ENCODE measurements around the gene CCDC34.

Gene CCDC34

DNA sequence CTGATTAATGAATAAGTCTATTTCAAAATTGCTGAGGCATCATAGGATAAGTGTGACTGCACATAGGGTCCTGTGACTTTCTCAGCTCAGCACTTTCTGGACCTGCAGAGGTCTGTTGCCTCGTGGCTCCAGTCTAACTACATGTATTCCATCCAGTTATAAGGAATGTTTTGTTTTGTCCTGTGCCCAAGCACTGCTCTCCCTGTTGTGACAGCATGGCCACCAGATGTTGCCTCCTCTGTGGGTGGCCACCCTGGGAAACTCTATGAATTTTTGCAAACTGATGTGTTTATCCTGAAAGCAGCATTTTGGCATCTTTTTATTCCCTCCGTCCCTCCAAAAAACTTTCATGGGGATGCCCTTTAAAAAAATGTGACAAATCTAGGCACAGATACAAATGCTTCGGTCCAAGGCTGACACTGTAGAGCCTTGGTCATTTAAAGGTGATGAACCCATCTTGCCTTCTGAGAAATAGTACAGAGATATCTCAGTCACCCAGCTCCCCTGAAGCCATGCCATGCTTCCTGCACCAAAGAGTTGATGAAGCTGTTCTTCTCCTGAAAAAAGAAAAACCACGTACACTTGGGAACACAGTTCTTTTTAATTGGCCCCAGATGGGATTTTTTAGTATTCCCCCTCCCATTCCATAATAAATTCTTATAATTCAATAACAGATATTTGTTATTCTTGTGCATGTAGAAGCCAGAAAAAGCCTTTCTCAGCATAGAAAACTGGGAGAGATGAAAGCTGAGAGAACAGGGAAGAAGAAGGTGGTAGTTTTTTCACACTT lies 72.6 kb downstream of the CCDC34 start:
- H3K27ac ChIP-seq (replicated peaks), result no peak overlapping the region
- TF ChIP-seq, protein P1, sequence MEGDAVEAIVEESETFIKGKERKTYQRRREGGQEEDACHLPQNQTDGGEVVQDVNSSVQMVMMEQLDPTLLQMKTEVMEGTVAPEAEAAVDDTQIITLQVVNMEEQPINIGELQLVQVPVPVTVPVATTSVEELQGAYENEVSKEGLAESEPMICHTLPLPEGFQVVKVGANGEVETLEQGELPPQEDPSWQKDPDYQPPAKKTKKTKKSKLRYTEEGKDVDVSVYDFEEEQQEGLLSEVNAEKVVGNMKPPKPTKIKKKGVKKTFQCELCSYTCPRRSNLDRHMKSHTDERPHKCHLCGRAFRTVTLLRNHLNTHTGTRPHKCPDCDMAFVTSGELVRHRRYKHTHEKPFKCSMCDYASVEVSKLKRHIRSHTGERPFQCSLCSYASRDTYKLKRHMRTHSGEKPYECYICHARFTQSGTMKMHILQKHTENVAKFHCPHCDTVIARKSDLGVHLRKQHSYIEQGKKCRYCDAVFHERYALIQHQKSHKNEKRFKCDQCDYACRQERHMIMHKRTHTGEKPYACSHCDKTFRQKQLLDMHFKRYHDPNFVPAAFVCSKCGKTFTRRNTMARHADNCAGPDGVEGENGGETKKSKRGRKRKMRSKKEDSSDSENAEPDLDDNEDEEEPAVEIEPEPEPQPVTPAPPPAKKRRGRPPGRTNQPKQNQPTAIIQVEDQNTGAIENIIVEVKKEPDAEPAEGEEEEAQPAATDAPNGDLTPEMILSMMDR (IDR thresholded peaks at IDR 0.05; ENCODE audit: insufficient read depth, low read length), result no peak
- TF ChIP-seq GABPA (IDR thresholded peaks at IDR 0.05; ENCODE audit: low read depth) (no peak), POLR2AphosphoS5 (IDR thresholded peaks at IDR 0.05; ENCODE audit: low read depth) (no peak), SPI1 (IDR thresholded peaks at IDR 0.05; ENCODE audit: borderline replicate concordance, low read depth) (no peak)
- TF ChIP-seq, protein P2, sequence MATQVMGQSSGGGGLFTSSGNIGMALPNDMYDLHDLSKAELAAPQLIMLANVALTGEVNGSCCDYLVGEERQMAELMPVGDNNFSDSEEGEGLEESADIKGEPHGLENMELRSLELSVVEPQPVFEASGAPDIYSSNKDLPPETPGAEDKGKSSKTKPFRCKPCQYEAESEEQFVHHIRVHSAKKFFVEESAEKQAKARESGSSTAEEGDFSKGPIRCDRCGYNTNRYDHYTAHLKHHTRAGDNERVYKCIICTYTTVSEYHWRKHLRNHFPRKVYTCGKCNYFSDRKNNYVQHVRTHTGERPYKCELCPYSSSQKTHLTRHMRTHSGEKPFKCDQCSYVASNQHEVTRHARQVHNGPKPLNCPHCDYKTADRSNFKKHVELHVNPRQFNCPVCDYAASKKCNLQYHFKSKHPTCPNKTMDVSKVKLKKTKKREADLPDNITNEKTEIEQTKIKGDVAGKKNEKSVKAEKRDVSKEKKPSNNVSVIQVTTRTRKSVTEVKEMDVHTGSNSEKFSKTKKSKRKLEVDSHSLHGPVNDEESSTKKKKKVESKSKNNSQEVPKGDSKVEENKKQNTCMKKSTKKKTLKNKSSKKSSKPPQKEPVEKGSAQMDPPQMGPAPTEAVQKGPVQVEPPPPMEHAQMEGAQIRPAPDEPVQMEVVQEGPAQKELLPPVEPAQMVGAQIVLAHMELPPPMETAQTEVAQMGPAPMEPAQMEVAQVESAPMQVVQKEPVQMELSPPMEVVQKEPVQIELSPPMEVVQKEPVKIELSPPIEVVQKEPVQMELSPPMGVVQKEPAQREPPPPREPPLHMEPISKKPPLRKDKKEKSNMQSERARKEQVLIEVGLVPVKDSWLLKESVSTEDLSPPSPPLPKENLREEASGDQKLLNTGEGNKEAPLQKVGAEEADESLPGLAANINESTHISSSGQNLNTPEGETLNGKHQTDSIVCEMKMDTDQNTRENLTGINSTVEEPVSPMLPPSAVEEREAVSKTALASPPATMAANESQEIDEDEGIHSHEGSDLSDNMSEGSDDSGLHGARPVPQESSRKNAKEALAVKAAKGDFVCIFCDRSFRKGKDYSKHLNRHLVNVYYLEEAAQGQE (IDR thresholded peaks at IDR 0.05; ENCODE audit: insufficient replicate concordance, low read depth), result no peak
- no peaks in the 10 kb centered on the region for H3K27me3 ChIP-seq (ENCODE audit: insufficient read depth, poor library complexity, severe bottlenecking)
- DNase-seq (ENCODE audit: low read depth in 1 of 2, low spot score in 1 of 2), result no peak
- H3K4me3 ChIP-seq (replicated peaks; ENCODE audit: insufficient read depth, low read length), result no peak overlapping the region

All from HL-60 (cell line).